Vagina (tissue), 2 donors: Measurements from ENCODE around the gene SIVA1.

Source experiments
- POLR2A ChIP-seq, 2 donors: fragments of 450-650 bp; IDR thresholded peaks; one replicate each; pipeline ENCODE4 v1.6.1; 2017; ENCODE audit warnings: antibody characterized with exemption in 2 of 2, mild to moderate bottlenecking in 2 of 2, moderate library complexity in 2 of 2
- POLR2AphosphoS5 ChIP-seq, 2 donors: sonication (generic); formaldehyde crosslinking; IDR thresholded peaks; one replicate each; pipeline ENCODE4 v1.9.0; 2017; ENCODE audit warnings: antibody characterized with exemption in 2 of 2, mild to moderate bottlenecking in 2 of 2, low read depth in 1 of 2; ENCODE audit not compliant: insufficient read depth in 1 of 2
- TF ChIP-seq, protein P1 (sequence below), 3 experiments: fragments of 450-650 bp in 2 of 3; fragments of 200-600 bp in 1 of 3; sonication (generic) in 1 of 3; IDR thresholded peaks; one replicate each; pipeline ENCODE4 v1.5.1; 2017 to 2019; ENCODE audit warnings: antibody characterized with exemption in 3 of 3, mild to moderate bottlenecking in 2 of 3, moderate library complexity in 2 of 3

DNA sequence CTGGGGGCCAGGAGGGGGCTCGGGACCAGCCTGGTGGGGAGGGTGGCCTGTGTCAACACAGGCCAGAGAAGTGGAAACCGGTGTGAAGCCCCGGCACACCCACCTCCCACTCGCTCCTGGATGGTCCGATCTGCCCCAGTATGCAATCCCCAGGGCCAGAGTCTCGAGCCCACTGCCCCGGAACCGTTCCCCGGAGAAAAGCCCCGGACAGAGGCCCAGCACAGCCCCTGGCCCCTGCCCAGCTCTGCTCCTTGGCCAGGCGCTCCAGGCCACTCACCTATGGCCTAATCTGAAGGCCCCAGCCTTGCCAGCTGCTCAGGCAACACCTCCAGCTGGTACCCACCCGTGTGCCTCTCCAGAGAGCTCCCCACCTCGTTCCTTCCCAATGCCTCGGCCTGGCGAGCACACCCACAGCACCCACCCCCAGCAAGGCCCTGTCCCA lies 24.9 kb downstream of the SIVA1 start:
- TF ChIP-seq POLR2AphosphoS5 (IDR thresholded peaks at IDR 0.05; ENCODE audit: insufficient read depth in 1 of 2, low read depth in 1 of 2) (no peak), POLR2A (IDR thresholded peaks at IDR 0.05) (no peak)
- TF ChIP-seq, protein P1, sequence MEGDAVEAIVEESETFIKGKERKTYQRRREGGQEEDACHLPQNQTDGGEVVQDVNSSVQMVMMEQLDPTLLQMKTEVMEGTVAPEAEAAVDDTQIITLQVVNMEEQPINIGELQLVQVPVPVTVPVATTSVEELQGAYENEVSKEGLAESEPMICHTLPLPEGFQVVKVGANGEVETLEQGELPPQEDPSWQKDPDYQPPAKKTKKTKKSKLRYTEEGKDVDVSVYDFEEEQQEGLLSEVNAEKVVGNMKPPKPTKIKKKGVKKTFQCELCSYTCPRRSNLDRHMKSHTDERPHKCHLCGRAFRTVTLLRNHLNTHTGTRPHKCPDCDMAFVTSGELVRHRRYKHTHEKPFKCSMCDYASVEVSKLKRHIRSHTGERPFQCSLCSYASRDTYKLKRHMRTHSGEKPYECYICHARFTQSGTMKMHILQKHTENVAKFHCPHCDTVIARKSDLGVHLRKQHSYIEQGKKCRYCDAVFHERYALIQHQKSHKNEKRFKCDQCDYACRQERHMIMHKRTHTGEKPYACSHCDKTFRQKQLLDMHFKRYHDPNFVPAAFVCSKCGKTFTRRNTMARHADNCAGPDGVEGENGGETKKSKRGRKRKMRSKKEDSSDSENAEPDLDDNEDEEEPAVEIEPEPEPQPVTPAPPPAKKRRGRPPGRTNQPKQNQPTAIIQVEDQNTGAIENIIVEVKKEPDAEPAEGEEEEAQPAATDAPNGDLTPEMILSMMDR (IDR thresholded peaks at IDR 0.05): no peak
